Forelimb muscle (tissue), 1 donor: ENCODE data around the gene MAP7D3. TPM values are rescaled to one million over a fixed set of nuclear protein-coding genes. Genes with fewer than 3 reads are reported as not detected.
"Not testable (repeated sequence)": the region's sequence is repeated elsewhere in the genome, so short reads cannot be mapped to it uniquely, and the experiment has no call there.

Experiments used
- DNase-seq: peaks from one replicate; pipeline ENCODE4 v3.0.0-alpha.2; 2013; ENCODE audit warnings: low read depth
- polyA plus RNA-seq: library from polyadenylated mRNA; unstranded; fragments of 120-200 nt; gene quantifications from one replicate; pipeline ENCODE4 v1.2.1, GENCODE V29; 2013; ENCODE audit not compliant: insufficient read length

The MAP7D3 gene, protein sequence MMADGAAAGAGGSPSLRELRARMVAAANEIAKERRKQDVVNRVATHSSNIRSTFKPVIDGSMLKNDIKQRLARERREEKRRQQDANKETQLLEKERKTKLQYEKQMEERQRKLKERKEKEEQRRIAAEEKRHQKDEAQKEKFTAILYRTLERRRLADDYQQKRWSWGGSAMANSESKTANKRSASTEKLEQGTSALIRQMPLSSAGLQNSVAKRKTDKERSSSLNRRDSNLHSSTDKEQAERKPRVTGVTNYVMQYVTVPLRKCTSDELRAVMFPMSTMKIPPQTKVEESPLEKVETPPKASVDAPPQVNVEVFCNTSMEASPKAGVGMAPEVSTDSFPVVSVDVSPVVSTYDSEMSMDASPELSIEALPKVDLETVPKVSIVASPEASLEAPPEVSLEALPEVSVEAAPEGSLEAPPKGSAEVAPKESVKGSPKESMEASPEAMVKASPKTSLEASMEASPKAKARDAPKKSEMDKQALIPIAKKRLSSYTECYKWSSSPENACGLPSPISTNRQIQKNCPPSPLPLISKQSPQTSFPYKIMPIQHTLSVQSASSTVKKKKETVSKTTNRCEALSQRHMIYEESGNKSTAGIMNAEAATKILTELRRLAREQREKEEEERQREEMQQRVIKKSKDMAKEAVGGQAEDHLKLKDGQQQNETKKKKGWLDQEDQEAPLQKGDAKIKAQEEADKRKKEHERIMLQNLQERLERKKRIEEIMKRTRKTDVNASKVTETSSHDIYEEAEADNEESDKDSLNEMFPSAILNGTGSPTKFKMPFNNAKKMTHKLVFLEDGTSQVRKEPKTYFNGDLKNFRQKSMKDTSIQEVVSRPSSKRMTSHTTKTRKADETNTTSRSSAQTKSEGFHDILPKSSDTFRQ
- 14.4 TPM for polyA plus RNA-seq

DNA sequence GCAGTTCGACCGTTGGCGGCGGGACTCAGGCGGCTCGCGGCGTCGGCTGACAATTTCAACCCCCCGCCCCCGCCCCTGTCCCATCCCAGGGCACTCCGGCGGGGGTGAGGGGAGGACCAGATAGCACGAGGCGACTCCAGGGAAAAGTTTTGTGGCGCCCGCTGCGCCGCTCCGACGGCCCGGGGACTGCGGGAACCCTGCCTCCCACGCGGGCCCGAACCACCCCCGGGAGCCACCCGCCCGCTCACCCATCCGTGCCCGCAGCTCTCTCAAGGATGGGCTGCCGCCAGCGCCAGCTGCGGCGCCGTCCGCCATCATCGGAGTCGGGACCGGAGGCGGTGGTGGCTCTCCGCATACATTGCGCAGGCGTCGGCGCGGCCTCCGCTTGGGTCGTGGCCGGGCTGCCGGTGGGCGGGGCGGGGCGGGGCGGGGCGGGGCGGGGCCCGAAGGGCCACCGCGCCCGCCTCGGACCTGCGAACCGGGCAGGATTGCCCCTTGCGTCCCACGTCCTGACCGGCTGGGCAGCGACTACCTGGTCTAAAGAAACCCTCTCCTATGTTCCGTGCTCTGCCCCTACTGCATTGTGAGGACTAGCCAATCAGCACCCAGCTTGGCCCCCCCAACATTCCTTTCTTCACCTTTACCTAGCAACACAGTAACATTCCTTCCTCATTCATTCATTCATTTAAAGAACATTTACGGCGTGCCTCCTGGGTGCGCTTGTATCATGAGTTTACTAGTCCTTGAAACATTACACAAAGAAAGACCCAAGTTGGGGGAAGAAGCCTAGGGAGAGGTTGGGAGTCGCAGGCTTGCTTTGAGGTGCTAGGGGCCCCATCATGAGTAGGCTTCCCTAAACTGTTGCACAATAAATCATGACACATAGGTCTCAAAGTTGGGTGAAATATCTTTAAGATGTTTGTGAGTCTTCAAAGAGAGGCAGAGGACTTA, at the start of gene MAP7D3:
Gene MAP7D3 (minus strand): TSS at position 360 of the 951 bp plus-strand sequence. CDS start 42 bp downstream, at position 318.
- DNase-seq = no peak

DNA sequence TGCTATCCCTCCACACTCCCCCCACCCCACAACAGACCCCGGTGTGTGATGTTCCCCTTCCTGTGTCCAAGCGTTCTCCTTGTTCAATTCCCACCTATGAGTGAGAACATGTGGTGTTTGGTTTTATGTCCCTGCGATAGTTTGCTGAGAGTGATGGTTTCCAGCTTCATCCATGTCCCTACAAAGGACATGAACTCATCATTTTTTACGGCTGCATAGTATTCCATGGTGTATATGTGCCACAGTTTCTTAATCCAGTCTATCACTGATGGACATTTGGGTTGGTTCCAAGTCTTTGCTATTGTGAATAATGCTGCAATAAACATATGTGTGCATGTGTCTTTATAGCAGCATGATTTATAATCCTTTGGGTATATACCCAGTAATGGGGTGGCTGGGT, 49.5 kb upstream of the MAP7D3 start, which contains the start of gene ADGRG4:
Gene ADGRG4 (plus strand): TSS at position 243 of the 400 bp plus-strand sequence. CDS start 7,815 bp downstream, outside the sequence.
- not testable (repeated sequence) for DNase-seq

DNA sequence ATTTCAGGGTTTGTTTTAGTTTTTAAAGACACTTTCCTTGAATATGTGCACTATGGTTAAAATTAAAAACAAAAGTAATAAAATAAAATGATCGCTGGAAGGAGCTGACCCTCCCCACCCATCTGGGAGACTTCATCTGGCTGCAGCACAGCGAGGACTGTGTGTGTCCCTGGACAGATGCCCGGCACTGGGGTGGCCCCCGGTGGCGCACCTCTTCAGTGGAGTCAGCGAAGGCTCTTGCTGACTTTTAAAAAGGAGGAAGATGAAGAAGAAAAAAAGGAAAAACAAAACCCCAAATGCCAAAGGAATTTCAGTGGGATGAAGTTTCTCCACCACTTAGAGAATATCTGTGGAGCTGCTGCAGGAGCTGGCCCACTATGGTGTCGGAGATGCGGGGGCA, 44.2 kb upstream of the MAP7D3 start:
- no peak for DNase-seq

DNA sequence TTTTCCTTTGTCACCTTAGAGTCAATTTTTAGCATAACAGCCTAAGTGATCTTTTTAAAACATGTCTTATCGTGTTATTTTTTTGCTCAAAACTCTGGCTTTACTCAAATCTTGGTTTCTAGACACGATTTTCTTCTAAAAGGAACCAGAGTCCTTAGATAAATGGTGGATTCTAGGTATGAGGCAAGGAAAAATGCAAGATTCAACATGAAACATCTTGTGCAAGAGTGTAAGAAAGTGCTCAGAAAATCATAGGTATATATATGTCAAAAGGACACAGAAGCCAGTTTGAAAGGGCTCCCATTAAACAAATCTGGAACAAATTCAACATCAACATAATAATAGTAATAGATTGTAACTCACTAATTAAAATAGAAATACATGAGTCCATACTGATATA, 41.5 kb upstream of the MAP7D3 start:
- no peak for DNase-seq

DNA sequence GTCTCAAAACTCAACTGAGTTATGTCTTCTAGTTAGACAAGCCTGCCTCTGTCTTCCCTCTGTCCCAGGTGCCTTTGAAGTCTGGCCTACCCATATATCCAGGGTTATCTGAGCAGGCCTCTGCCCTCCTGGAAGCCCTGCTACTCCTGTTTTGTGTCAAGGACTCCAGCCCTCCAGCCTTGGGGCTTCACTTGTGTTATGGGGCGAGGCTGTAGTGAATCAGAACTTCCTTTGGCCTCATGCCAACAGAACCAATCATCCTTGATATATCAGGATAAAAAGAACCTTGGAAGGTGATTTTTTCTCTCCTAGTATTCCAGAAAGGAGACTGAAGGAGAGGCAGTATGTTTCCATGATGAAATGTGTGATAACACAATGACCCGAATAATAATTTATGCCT, 40.6 kb upstream of the MAP7D3 start:
- DNase-seq = no peak

DNA sequence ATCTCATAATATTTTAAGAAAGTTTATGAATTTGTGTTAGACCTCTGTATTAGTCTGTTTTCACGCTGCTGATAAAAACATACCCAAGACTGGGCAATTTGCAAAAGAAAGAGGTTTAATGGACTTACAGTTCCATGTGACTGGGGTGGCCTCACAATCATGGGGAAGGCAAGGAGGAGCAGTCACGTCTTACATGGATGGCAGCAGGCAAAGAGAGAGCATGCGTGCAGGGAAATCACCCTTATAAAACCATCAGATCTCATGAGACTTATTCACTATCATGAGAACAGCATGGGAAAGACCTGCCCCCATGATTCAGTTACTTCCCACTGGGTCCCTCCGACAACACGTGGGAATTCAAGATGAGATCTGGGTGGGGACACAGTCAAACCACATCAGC, 35.2 kb upstream of the MAP7D3 start:
- DNase-seq = not testable (repeated sequence)

DNA sequence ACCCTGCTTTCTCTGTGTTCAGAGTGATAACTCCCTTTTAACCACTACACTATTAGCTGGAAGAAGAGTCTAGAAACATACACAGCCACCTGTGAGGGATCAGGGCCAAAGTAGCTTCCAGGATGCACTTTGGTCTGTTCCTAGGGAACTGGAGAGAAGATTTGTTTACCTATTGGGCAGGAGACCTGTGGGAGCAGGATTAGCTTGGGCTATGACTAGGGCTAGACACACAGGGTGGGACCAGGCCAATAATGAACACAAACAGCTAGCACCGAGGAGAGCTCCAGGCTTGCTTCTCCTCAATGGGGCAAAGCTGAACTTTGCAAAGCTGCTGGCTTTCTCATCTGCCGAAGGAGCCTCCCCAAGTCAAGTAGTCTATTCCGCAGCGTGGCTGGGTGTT, 24.4 kb upstream of the MAP7D3 start:
- DNase-seq = no peak

DNA sequence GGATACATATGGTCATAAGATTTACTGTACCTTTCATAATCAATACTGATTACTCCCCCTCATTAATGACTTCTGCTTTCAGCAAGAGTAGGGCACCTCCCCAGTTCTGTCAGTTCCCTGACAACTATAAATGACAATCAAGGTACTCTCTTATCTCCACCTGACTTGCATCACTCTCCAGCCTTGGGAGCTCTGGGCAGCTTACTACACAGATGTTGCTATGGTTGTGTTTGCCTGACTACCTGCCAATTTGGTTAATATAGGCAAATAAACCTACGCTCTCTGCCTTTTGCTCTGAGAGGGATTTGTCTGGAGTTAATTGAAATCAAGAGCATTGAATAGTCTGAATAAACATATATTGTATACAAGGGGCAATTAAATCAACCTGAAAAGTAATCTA, 22.8 kb upstream of the MAP7D3 start:
- DNase-seq = no peak

DNA sequence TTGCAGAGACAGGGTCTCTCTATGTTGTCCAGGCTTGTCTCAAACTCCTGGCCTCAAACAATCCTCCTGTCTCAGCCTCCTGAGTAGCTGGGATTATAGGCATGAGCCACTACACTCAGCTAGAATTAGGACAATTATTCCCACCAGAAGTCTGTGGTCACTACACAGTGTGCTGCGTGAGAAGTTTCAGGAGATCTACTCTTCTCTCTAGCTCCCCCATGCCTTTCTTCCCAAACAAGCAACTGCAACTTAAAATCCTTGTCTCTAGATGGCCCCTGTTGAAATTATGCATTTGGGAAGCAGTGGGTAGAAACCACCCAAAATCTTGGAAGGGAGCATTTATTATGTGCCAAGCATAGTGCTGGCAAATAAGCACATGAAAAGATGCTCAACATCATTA, 21.1 kb upstream of the MAP7D3 start:
- no peak for DNase-seq

DNA sequence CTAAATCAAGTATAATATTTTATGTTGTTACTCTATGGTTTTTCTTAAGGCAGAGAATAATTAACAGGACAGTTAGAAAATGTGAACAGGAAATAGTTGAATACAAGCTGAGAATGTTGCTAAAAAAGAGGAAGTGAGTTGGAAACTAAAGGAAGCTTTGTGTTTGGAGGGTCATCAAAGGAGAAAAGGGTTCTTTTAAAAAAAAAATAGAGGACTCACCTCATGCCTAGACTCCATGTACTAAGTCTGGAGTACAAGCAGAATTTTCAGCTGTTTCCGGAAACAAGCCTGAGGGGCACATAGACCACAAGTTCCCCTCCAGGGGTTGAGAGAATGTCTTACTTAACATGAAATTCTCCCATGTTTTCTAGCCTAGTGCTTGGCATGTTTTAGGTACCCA, 20.1 kb upstream of the MAP7D3 start:
- DNase-seq = no peak

DNA sequence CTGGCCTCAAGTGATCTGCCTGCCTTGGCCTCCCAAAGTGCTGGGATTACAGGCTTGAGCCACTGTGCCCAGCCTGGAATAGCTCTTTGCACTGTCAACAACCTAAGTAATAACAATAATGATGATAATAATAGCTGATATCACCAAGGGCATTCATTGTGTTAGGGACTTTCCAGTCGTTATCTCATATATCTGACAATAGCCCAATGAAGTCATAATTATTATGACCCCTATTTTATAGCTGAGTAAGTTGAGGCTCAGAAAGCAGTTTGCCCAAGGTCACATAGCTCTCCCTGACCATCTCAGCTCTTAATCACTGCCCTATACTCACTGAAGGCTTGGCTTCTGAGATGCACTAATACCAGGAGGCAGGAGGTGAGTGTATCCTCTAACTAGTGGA, 18.7 kb upstream of the MAP7D3 start:
- no peak for DNase-seq

DNA sequence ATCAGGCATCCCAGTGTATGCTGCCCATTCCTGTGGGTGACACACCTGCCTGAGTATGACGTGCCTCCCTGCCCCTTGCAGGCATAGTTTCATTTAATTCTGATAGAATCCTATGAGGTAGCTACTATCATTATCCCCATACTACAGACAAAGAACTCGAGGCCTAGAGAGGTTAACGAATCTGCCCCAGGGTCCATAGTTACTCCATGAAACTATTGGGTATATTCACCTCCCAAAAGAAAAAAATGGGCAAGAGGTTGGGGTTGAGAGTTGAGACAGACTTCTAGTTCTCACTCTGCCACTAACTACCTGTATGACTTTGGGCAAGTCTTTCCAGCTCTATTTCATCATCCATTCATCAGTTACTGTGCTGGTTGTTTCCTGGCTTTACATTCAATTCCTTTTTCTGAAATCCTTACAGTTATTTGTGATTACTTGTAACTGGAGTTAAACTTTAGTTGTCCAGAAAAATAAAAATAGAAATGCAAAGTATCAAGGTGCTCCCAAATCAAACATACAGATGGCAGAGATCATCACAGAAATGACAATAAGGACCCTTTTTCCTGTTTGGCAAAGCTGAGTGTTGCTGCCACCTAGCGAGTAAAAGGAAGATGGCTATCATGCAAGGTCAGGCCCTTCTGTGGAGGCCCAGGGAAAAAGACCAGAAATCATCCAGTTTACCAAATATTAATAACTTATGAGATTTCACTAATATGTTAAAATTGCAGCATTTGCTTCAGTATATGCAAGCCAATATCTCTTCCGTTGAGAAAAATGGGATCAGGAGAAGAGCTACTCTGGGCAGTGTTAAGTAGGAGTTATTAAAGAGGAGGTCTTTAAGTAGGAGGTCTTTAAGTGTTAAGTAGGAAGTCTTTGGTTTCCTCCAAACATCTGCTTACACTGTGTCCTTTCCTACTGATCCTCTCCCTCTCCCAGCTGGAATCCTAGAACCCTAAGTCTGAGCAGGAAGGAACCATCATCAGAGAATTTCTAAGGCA, 17.1 kb upstream of the MAP7D3 start:
- no peak for DNase-seq

DNA sequence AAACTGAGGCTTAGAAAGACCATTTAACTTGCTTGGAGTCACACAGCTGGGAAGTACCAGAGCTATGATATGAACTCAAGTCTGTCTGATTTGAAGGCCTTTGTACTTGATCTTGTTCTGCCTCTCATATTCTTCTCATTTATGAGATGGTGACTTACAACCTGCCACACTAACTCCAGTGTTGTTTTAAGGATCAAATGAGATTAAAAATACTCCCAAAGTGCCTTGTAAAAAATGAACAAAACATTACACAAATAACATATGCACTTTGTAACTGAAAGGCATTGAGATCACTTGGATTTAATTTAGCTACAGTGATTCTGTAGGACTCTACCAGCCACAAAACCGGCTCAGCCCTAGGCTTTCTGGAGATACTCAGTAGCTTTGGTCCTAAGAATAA, 15.6 kb upstream of the MAP7D3 start:
- no peak for DNase-seq

DNA sequence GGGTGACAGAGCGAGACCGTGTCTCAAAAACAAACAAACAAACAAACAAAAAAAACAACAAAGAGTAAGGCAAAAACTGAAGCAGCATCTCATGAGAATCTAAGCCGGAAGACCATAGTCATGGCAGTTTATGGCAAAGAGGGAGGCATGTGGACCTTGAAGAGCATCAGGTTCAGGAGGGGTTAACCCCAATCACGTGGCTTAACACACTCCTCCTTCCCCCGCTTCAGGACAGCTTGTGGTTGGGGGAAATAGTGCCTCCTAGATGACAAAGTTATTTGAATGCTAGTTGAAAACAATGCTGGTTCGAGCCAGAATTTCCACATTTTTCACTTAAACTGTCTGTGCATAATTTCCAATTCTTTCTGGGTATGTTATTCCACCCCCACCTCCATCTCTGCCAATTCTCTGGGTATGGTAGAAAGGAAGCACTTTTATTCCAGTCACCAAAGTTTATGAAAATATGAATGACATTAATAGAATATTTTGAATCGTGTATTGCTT, 11.7 kb upstream of the MAP7D3 start:
- DNase-seq = no peak

DNA sequence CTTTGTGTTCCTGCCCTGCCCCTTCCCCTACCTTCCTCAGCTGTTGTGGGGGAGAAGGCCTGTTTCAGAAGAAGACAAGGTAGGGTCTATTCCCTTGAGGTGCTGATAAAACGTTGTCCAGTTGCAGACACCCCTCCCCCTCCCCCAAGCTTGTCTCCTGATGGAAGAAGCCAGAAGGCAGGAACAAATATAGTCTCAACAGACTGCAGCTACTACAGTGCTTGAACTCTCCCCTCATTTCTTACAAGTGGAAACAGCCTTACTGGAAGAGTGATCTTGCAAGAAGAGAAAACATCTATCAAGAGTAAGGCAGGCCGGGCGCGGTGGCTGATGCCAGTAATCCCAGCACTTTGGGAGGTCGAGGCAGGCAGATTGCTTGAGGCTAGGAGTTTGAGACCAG, 11.0 kb upstream of the MAP7D3 start:
- no peak for DNase-seq

DNA sequence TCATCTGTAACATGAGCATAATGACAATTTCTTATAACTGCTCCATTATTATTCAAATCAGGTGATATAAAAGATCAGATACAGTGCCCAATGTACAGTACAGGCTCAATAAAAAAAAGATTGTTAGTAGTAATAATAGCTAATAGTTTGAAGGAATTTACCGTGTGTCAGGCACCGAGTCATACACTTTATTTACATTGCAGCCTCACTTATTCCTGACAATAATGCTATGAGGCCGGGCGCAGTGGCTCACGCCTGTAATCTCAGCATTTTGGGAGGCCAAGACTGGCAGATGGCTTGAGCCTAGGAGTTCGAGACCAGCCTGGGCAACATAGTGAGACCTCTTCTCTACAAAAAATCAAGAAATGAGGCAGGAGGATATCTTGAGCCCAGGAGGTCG, 10.1 kb upstream of the MAP7D3 start:
- DNase-seq = no peak

DNA sequence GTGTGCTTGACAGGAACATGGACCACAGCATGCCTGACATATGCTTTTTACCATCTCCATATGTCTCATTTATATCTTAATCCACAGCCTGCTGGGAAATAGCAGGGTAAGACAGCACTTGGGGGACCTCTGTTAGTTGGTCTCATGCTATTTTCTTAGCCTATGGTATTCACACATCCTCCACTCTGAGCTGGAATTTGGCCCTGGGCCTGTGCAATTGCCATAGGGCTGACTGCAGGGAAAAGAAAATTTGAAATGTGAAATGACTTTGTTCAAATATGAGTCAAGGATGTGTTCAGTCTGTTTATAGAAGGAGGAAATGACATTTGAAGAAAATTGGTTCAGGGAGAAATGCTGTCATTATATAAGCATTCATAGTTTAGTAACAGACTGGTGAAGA, 9.6 kb upstream of the MAP7D3 start:
- DNase-seq = no peak

DNA sequence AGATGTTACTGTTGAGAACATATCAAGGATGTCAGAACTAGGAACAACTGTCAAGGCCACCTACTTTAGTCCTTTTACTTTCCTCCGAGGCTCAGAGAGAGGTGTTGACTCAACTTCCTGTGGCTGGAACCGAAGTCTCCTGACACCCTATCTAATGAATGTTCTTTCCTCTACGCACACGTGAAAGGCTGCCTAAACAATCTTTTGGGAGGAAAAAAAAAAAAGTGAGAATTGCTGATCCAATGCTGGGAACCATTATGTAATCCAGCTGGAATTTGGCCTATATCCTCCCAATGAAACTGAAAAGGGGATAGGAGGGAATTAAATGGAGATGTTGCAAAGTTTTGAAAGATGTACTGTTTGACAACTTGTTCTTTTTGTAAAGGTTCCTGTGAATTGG, 8.3 kb upstream of the MAP7D3 start:
- no peak for DNase-seq

DNA sequence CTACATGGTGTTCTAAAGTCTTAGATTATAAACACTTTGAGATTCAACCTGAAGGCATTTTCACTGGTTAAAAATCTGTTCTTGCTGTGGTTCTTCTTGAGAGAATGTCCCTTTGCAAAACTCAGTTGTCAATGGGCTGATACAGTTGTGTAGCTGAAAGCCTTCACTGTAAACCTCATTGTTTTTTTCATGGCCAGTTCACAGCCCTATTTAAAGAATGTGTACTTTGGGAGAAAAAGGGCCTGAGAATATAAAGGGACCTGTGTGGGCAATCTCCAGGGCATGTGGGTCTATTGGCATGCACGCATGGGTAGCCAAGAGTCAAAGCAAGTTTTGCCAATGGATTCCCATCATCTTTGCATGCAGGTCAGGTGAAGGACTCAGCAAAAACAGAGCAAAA, 7.8 kb upstream of the MAP7D3 start:
- no peak for DNase-seq

DNA sequence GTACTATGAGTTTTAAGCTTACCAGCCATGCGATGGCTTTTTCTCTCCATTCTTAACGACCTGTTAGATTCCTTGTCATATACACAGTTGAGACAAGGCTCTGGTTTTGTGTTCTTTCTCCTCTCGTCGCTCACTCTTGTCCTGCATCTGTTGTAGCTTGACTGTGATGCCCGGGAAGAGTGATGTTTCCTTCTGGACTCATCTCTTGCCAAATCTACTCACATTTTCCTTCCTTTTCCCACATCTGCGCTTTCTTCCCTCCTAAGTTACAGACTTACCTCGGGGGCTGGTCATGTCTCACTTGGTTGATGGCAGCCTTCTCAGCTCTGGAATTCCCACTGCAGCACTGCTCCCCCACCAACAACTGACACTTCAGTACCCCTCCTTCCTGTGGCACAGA, 4.8 kb upstream of the MAP7D3 start:
- DNase-seq = no peak
